ENCODE results near the gene TUT7.
A peak's percentile ranks its signal among the peaks of the same experiment; 100 is the strongest.
"Not testable (repeated sequence)": the region's sequence is repeated elsewhere in the genome, so short reads cannot be mapped to it uniquely, and the experiment has no call there.

TUT7 gene

DNA sequence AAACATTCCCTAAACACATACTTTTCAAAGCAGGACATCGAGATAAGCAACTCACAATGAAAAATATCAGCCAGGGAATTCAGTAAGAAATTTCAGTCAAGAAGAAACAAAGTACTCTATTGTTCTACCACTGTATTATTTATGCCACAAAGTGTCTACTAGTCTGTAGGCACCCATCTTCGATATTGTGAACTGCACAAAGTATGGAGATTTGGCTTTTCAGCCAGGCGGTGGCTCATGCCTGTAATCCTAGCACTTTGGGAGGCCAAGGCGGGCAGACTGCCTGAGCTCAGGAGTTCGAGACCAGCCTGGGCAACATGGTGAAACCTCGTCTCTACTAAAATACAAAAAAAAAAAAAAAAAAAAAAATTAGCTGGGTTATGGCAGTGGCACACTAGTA lies 63.9 kb downstream of the TUT7 start:
- not testable (repeated sequence) for DNase-seq

GRCh38 chr9:86288499-86289198 lies 65.6 kb downstream of the TUT7 start:
- no peak for DNase-seq

DNA sequence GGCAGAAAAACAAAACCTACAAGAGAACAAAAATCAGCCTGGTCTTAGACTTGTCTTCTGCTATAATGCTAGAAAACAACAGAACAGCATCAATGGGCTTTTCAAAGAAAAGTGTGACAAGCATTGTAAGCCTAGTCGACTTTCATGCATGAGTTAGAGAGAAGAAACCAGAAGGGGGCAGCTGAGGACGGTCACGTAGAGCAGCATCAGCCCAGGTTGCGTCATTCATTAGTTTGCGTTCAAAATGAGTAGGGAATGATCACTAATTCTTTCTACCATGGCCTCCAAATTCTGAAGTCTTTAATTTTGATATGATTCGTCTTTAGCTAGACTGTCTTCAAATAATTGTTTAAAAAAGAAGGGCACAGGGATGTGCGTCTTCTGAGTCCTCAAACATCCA lies 67.2 kb downstream of the TUT7 start:
- no peak for DNase-seq

GRCh38 chr9:86286278-86286677 lies 67.9 kb downstream of the TUT7 start:
- no peak for DNase-seq

DNA sequence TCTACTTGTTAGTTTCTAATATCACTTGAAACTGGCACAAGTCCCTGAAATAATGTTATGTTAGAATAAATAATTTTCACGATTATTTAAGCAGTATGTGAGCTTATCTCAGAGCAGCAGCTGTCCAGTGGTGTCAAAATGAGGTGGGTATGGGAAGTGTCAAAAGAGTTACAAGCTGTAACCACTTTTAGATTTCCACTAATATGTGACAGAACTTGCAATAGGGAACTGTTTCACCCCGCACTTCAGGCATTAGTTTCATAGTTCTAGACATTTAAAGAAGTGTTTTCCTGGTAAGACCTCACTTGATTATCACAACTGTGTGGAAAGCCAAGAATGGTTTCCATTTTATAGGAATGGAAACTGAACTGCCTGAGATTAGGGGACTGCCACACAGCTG lies 68.9 kb downstream of the TUT7 start:
- DNase-seq = no peak

DNA sequence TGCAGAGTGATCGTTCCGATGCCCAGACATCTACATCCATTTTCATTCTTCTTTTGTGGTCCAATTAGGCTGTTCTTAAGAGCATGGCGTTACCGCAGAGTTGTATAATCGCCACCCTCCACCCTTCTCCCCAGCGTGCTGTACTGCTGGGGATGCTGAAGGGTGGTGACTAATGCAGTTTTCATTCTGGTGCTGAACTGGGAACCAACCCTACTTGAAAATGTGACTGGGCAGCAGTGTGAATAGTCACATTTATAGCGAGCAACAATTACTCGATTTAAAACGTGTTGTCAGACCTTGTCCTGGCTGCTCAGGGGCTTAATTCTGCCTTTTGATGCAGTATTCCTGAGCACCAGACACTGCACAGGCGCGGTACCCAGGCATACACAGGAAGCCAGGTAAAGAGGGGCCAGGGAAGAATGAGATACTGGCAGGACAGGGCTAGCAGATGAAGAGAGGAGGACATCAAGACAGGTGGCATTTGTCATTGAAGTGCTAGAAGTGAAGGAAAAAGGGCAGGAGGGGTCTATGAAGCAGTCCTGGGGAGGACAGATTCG lies 71.2 kb downstream of the TUT7 start:
- no peak for DNase-seq

- DNase-seq = peak; percentile 73
Measured at GRCh38 chr9:86282077-86282978, 71.9 kb downstream of the TUT7 start, which contains the start of gene ISCA1. TSS of gene ISCA1 (minus strand) at chr9:86282538. CDS start at chr9:86282458, 80 bp downstream.

GRCh38 chr9:86281593-86282076 lies 72.6 kb downstream of the TUT7 start:
- DNase-seq = no peak

DNA sequence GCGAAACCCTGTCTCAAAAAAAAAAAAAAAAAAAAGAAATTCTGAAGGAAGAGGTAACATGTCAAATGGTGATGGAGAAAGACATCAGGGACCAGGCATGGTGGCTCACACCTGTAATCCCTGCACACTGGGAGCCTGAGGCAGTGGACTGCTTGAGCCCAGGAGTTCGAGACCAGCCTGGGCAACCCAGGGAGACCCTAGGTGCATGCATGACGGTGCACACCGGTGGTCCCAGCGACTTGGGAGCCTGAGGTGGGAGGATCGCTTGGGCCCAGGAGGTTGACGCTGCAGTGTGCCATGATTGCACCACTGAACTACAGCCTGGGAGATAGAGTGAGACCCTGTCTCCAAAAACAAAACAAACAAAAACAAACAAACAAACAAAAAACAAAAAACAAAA lies 73.6 kb downstream of the TUT7 start:
- DNase-seq = no peak

GRCh38 chr9:86279839-86280238 lies 74.4 kb downstream of the TUT7 start:
- no peak for DNase-seq

DNA sequence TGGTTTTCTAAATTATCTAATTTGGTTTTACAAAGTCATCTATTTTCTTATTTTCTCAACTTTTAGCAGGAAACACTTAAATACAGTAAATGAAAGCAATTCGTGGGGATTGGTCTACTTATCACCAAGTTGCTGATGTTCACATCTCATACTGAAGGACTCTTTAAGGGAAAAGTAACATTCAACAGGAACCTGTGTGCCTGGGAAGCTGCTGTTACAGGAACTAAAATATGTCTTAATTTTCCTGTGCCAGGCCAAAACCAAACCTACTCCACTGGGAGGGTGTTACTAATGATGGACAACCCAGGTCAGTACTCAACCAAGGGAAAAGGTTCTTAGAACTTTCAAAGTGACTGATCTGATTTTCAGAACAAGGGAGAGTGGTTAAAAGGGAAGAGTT lies 77.1 kb downstream of the TUT7 start:
- DNase-seq = no peak

DNA sequence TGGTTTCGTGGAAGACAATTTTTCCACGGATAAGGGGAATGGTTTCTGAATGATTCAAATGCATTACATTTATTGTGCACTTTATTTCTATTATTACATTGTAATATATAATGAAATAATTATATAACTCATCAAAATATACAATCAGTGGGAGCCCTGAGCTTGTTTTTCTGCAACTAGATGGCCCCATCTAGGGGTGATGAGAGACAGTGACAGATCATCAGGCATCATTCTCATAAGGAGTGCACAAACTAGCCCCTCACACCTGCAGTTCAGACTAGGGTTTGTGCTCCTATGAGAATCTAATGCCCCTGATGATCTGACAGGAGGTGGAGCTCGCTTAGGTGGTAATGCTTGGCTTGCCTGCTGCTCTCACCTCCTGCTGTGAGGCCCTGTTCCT lies 78.2 kb downstream of the TUT7 start:
- no peak for DNase-seq

- no peak for DNase-seq
Measured at GRCh38 chr9:86274821-86275643, 79.2 kb downstream of the TUT7 start.

GRCh38 chr9:86272221-86272620 lies 82.0 kb downstream of the TUT7 start:
- no peak for DNase-seq

GRCh38 chr9:86263876-86264275 lies 90.3 kb downstream of the TUT7 start:
- DNase-seq = no peak

DNA sequence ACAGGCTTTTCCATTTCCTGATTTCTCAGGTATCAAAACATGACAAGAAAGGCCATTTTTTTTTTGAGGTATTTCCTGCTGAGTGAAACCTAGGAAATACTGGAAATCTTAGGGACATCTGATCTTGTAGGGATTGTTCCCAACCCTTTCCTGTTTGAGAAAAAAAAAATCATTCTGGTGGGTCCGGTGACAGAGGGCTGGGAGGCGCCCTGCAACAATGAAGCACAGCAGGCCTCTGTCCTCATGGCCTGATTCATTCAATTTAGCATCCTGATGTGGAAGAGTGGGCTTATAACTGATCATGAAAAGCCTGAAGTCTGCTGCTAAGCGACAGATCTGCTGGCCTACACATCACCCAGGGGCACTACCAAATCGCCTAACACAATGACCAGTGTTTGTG lies 91.7 kb downstream of the TUT7 start:
- DNase-seq = no peak

GRCh38 chr9:86259557-86259956 lies 94.7 kb downstream of the TUT7 start, which contains the start of gene C9orf153:
TSS of gene C9orf153 (minus strand) at chr9:86259657. CDS start at chr9:86229603, 30,054 bp downstream.
- no peak for DNase-seq

- DNase-seq = no peak
Measured at GRCh38 chr9:86257391-86257790, 96.8 kb downstream of the TUT7 start.

DNA sequence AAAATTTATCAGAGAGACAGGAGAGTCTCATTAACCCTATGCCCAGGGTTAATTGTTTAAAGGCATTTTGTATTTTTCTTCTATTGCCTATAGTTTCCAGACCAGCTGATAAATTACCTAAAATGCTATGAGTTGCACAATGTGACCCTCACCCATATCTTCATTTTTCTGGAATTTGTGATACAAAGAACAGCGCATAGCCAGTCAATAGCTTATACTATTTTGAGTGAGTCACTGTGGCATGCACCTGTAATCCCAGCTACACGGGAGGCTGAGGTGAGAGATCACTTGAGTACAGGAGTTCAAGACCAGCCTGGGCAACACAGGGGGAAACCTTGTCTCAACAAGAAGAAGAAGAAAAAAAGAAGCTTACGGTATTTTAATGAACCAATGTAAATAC lies 97.6 kb downstream of the TUT7 start:
- DNase-seq = no peak

GRCh38 chr9:86253577-86253976 lies 100.6 kb downstream of the TUT7 start:
- DNase-seq = no peak

DNA sequence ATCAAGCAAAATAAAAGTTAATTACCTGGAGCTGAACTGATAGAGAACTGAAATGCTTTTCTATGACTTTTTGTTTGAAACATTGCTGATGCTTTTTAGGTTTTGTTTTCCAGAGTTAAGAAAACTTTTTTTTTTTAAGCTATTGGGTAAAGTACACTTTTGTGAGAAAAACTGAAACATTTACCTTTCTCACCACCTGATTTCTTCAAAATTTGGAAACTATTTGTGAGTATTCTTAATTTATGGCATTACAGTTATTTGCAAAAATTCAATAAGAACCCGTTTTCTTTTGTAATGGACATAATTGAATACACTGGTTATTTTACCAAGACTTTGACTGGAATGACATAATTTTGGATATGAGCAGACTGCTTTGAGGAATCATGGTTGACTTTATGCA lies 101.3 kb downstream of the TUT7 start:
- no peak for DNase-seq

- no peak for DNase-seq
Measured at GRCh38 chr9:86250123-86250522, 104.1 kb downstream of the TUT7 start.

DNA sequence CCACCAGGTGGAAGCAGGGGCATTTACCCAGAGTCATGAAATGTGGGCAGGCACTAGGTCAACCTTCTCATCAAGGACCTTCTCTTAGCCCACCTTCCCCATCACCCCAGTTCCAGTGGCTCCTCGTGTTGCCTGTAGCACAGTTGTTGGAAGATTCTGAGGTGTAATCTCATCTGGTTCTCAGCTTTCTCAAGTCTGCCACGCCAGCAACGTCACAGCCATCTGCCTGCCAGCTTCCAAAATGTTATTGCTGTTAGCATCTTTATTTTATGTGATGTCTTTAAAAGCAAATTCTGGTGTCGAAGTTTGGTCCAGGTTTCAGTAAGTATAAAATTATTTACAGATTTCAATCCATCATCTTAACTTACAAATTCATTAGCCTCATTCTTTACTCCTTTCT lies 105.5 kb downstream of the TUT7 start:
- no peak for DNase-seq
